Right ventricle myocardium superior (tissue), 1 donor: Measurements from ENCODE around the gene TBC1D8. TPM values are rescaled to one million over a fixed set of nuclear protein-coding genes. Genes with fewer than 3 reads are reported as not detected.
A peak's percentile ranks its signal among the peaks of the same experiment; 100 is the strongest.

ENCODE experiments used
- ATAC-seq: fragments of 200-7000 bp; cut with Tn5 transposase; one replicate; pipeline ENCODE4 v1.9.1; 2020; ENCODE audit warnings: mild to moderate bottlenecking; ENCODE audit not compliant: poor library complexity
- DNase-seq: peaks from one replicate; pipeline ENCODE4 v3.0.0-alpha.2; 2020
- intact Hi-C: fragments of 100-400 bp; cut with DNase I; formaldehyde crosslinking; loops from one replicate; pipeline ENCODE4 v1.11.2; 2022
- total RNA-seq: library from RNA; stranded (reverse); fragmentation: NEBNext Ultra II Directional; extraction: Animal tissue kit (Norgen Biotek cat#: 25700); gene quantifications from one replicate; pipeline ENCODE4 v1.2.1, GENCODE V29; 2021
- donor health status: DM: no; HTN: yes; CAD: no; lungs with severe emphysema.

Gene TBC1D8
- total RNA-seq, 1 donor from 2014 or later: 51.4 TPM

DNA sequence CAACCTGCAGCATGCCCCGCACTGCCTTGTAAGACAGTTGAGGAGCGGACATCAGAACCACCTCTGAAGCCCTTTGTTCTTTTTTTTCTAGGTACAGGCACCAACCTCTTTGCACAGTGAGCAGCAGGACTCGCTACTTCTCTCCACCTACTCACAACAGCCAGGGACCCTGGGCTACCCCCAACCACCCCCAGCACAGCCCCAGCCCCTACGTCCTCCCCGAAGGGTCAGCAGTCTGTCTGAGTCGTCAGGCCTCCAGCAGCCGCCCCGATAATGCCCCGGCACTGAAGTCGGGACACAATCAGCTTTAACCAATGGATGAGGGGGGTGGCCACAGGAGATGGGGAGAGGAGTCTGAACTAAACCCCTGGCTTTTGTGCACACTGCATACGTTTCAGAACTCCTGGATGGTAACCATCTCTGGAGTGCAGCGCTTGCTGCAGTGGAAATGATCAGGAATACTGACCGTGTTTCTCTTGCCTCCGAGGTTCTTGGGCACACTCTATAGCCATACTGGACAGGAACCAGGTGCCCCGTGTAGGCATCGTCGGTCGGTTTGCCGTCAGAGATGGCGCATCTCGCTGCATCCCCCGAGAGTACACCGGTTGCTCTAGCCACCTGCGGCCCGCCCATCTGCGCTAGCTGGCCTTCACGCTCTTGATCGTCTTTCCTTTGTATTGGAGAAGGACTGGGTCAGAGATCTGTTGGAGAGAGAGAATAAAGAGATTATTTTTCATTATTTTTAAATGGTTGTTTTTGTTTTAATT, 155.7 kb downstream of the TBC1D8 start:
- no peak for ATAC-seq
- intact Hi-C loops: no loop called here
- DNase-seq: no peak

DNA sequence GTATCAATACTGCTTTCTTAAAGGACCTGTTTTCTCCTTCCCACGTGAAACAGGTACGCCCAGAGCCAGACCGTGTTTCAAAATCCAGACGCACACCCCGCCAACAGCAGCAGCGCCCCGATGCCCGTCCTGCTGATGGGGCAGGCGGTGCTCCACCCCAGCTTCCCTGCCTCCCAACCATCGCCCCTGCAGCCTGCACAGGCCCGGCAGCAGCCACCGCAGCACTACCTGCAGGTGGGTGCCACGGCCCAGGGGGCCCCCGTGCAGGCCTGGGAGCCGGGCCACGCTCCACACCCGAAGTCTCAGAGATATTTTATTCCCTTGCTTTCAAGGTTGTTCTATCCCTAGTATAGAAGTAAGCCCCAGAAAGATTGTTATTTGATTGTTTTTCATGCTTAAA, 157.9 kb downstream of the TBC1D8 start:
- intact Hi-C loops: no loop called here
- ATAC-seq: no peak
- DNase-seq: no peak

DNA sequence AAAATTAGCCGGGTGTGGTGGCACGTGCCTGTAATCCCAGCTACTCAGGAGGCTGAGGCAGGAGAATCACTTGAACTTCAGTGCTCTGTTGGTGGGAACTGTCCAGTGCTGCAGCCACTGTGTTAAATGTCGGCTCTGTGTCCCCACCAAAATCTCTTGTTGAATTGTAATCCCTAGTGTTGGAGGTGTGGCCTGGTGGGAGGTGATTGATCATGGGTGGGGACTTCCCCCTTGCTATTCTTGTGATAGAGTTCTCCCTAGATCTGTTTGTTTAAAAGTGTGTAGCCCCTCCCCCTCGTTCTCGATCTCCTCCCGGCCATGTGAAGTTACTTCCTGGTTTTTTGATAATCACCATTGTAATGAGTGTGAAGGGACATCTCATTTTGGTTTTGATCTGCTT, 158.9 kb downstream of the TBC1D8 start:
- intact Hi-C loops: no loop called here
- ATAC-seq (no peak), DNase-seq (no peak)

DNA sequence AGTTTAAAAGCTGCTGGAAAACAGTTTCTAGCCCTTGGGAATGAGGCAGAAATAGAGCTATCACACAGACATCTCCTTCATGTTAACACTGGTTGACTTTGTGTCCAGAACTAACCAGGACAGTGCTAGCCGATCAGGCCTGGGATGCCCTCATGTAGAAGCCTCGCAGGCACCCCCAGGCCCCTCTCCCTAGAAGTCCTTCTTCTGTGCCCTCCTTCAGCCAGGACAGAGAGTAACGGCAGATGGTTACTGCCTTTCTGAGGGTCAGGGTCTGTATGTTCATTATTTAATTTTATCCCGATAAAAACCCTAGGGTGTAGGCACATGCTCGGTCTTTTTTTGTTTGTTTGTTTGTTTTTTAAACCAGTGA, 159.8 kb downstream of the TBC1D8 start:
- intact Hi-C loops: no loop called here
- DNase-seq (no peak), ATAC-seq (no peak)

DNA sequence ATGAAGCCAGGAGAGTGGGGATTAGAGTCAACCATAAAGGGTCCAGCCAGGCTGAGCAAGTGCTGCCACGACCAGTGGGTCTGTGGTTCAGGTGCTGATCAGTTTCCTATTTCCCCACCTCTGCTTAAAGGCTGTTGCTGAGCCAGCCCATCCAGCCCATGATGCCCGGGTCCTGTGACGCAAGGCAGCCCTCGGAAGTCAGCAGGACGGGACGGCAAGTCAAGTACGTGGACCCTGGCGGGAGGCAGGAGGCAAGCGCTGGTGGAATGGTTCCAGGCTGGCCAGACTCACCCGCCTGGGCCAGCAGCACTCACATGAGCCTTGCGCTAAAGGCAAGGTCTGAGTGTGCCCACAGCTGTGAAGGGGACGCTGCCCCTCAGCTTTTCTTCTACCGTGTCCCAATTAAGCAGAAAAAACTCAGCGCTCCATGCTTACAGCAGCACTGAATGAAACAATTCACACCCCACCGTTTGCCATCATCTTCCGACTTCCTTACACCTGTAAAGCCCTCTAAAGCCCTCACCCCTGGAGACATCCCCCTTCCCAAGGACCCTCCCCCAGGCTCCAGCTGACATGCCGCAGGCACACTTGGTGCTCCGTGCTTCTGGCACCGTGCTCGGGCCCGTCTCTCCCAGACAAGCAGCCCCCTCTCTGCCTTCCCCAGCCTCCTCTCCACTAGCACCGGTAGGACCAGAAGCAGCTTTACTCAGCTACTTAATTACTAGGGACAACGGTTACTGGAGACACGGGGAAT, 160.4 kb downstream of the TBC1D8 start:
- DNase-seq (no peak), ATAC-seq (no peak)
- intact Hi-C loops: no loop called here

DNA sequence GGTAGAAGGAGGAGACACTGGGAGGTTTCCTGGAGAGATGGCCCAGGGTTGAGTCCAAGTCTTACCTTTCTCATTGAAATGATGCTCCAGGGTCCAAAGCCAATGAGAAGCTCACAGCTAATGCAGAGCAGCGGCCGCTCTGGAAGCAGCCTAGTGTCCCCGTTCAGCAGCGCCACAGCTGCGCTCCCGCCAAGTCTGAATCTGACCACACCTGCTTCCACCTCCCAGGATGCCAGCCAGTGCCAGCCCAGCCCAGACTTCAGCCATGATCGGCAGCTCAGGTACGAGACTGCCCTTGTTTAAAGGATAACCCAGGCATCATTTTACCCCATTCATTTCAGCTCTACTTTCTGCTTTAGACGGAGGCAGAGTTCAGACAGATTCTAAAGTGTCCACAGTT, 161.0 kb downstream of the TBC1D8 start:
- intact Hi-C loops: no loop called here
- ATAC-seq (no peak), DNase-seq (no peak)

DNA sequence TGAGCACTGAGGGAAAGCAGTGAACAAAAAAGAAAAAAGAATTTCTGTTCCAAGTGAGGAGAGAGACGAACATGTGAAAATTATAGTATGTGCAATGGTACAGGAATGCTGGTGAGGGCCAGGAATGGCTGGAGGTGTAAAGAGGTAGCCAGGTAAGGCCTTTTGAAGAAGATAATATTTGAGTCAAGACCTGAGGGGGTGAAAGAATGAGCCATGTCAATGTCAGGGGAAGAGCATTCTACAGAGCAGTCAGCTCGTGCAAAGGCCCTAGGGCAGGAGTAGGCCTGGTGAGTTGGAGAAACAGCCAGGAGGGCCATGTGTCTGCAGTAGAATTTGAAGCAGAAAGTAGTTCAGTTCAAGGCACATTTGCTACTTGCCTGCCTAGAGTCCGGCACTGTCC, 161.5 kb downstream of the TBC1D8 start:
- ATAC-seq: no peak
- intact Hi-C loops: loop anchor here (5.0 to 10.0 kb wide), 2 partner anchors 165 to 382 kb away; partner anchors contain the start of gene NPAS2
- no peak for DNase-seq

DNA sequence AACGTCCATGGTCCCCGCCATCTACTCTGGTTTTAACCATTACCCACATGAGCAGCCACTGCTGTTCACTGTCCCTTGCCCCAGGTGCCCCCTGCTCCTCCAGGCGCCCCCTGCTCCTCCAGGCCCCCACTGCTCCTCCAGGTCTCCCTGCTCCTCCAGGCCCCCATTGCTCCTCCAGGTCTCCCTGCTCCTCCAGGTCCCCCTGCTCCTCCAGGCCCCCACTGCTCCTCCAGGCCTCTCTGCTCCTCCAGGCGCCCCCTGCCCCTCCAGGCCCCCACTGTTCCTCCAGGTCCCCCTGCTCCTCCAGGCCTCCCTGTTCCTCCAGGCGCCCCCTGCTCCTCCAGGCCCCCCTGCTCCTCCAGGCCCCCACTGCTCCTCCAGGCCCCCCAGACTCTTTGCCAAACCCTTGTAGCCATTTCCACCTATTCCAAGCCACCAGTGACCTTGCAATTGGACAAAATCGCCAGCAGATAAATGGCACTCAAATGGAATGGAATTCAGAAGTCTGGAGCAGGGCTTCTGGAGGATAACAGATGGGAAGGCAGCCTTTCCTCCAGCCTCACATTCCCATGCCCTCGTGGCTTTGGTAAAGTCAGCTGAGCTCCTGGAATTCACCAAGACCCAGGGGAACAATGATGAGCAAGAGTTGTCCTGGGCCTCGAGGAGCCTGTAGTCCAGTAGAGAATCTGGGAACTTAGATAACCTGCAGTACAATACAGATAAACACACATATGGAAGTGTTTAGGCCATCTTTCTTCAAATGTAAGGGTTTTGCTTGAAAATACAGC, 162.4 kb downstream of the TBC1D8 start:
- intact Hi-C loops: loop anchor here (5.0 to 10.0 kb wide), 2 partner anchors 164 to 382 kb away; partner anchors contain the start of gene NPAS2

DNA sequence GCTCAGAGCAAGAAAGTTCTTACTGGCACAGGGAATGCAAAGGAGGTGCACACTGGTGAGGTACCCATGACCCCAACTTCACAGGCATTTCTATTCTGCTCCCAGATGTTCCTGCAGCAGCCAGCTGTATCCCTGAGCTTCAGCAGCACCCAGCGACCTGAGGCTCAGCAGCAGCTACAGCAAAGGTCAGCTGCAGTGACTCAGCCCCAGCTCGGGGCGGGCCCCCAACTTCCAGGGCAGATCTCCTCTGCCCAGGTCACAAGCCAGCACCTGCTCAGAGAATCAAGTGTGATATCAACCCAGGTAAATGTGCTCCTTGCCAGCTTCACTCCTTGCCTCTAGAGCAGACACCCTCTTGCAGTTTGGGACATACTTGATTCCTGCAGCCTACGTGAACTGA, 163.2 kb downstream of the TBC1D8 start:
- DNase-seq (no peak), ATAC-seq (no peak)
- intact Hi-C loops: loop anchor here (5.0 to 10.0 kb wide), 2 partner anchors 163 to 381 kb away; partner anchors contain the start of gene NPAS2

More for the DNA sequence above, 162.4 kb downstream of the TBC1D8 start:
- no peak for ATAC-seq
- no peak for DNase-seq

DNA sequence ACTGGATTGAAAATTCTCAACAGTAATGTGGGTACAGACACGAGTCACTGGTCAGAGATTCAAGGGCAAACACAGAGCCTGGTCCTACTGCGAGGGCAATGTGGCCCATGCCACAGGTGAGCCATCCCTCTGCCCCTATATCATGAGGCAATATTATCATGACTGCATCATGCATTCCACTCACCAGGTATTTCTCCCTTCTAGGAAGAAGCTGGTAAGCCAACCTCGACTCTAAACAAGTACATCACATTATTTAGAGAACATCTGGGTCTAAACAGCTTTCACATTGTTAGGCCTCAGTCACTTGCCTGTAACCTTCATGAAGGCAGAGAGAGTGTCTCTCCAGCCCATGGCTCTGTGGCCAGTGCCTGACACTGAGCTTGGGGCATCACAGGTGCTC, 163.6 kb downstream of the TBC1D8 start:
- intact Hi-C loops: loop anchor here (5.0 to 10.0 kb wide), 2 partner anchors 163 to 380 kb away; partner anchors contain the start of gene NPAS2
- ATAC-seq: no peak
- no peak for DNase-seq

DNA sequence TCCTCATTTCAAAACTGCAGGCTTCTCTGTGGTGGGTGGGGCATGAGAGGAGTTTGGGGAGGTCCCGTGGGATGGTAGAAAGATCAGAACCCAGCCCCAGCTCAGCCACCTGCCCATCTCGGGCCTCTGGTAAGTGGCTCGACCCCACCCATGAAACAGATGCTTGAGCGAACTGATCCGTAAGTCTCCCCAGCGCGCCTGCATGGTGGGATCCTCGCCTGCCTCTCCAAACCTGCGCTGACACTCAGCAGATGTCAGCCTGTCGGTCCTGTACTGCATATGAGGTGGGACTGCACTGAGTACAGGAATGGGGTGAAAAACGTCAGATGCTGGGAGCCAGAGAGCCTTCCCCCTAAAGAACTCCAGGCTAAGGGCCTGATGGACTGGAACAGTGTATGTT, 165.0 kb downstream of the TBC1D8 start:
- no peak for ATAC-seq
- intact Hi-C loops: loop anchor here (5.0 to 10.0 kb wide), 2 partner anchors 161 to 379 kb away; partner anchors contain the start of gene NPAS2
- DNase-seq: no peak

DNA sequence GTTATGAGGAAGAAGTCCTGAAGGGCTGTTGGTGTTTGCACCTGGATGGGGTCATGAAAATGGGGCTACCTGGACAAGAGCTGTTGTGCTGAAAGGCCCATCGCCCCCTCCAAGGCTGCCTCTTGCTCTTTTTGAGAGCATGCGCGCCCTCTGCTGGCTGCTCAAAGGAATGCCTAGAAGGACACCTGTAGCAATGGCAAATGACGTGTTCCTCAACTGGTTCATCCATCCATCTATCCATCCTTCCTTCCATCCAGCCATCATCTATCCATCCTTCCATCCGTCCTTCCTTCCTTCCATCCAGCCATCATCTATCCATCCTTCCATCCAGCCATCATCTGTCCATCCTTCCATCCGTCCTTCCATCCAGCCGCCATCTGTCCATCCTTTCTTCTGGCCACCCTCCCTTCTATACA, 166.3 kb downstream of the TBC1D8 start:
- peak; percentile 86 for ATAC-seq
- DNase-seq: peak; percentile 88
- intact Hi-C loops: loop anchor here (5.0 to 10.0 kb wide), 2 partner anchors 160 to 378 kb away; partner anchors contain the start of gene NPAS2

DNA sequence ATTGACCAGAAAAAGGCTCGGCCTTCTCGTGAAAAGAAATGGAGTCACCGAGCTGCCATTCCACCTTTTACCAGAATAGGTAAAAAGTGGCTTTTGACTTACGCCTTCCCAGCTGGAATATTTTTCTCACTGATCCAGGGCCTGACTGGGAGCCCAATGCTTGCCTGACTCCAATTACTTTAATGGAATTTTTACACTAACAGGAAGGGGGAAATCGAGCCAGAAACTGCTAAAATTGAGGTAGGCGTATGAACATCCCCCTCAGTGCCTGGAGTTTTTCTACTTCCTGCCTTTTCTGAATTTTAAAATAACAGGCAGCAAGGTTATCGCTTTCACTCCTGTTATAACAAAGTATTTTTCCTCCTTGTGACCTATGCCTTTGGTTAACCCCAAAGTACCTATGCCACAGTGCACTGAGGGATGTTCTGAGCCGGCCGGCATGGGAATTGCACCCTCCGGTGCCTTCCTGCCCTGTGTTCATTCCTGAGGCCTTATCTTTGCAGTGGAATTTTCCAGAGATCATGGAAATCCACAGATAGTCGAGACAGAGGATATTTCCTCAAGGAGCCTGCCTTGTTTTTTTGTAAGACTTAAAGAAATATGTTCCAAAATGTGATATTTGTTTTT, 167.4 kb downstream of the TBC1D8 start:
- DNase-seq (no peak), ATAC-seq (no peak)
- intact Hi-C loops: loop anchor here (2.0 to 10.0 kb wide), 2 partner anchors 159 to 253 kb away; partner anchors contain the start of gene NPAS2

DNA sequence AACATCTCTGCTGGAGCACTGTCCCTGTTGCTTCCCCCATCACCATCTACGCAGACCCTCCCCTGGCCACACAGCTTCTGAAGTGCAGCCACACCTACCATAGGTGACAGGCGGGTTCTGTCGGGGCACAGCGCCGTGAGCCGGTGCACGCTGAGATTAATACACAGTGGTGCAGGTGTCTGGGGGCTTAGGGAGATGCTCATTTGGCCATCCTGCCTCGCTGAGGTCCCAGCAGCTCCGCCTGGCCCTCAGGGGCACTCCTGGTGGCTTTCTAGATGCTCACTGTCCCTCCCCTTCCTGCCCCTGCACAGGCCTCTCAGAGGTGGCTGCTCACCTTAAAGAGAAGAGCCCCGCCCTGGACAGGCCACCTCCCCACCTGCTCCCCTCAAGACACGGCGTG, 168.0 kb downstream of the TBC1D8 start:
- DNase-seq: no peak
- intact Hi-C loops: loop anchor here (2.0 to 10.0 kb wide), 2 partner anchors 158 to 252 kb away; partner anchors contain the start of gene NPAS2
- ATAC-seq: no peak

DNA sequence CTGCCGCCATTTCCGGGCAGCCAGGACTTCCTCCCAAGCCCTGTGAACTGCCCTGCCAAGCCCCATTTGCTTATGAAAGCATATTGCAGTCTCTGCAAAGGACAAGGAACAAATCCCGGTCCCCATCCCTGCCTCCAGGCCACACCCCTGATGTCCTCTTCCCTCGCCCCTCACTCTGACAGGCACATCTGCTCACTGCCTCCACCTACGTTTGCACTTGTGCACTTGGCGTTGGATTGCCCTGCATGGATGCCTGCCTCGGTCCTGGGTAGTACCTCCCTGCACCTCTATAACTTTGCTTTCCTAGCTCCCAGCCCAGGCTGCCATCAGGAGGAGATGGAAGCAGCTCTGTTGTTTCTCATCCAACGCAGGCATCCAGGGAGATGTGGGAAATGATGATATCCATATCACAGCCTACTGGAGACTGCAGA, 168.7 kb downstream of the TBC1D8 start:
- intact Hi-C loops: loop anchor here (2.0 to 10.0 kb wide), 2 partner anchors 158 to 252 kb away; partner anchors contain the start of gene NPAS2
- ATAC-seq: no peak
- DNase-seq: no peak

DNA sequence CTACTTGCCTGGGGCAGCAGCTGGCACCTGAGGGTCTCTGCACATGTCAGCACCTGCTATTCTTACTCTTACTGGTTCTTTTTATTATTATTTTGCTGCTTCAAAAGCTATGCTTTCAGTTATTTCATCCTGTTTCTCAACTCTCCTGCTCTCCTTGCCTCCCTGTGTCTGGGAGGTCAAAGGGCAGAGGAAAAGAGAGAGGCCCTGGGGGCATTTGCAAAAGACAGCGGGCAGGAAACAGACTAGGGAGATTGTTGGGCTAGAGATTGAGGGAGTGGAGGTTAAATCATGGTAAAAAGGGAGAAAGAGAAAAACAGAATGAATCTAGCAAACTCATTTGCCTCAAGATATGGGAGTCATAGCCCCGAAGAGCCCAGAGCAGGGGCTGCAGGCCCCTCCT, 170.2 kb downstream of the TBC1D8 start:
- ATAC-seq (no peak), DNase-seq (no peak)
- intact Hi-C loops: loop anchor here (10.0 kb wide), 1 partner anchor 156 kb away; the partner anchor contains the start of gene NPAS2

DNA sequence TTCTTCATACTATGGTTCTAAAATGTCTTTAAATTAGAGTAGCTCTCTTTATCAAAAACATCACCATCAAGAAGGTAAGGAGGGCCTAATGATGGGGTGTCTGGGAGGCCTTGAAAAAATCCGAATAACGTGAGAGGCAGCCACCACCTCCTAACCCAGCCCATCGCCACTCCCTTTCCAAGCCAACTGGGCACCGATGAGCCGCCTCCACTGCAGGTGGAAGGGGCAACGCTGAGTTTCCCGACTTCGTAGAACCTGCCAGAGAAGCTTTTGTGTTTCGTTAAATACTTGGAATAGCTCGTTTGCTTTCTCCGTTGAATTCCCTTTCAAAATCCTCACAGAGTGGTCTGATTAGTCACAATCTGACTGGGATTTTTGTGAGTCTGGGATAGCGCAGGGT, 171.1 kb downstream of the TBC1D8 start:
- intact Hi-C loops: loop anchor here (10.0 kb wide), 1 partner anchor 155 kb away; the partner anchor contains the start of gene NPAS2
- ATAC-seq: no peak

DNA sequence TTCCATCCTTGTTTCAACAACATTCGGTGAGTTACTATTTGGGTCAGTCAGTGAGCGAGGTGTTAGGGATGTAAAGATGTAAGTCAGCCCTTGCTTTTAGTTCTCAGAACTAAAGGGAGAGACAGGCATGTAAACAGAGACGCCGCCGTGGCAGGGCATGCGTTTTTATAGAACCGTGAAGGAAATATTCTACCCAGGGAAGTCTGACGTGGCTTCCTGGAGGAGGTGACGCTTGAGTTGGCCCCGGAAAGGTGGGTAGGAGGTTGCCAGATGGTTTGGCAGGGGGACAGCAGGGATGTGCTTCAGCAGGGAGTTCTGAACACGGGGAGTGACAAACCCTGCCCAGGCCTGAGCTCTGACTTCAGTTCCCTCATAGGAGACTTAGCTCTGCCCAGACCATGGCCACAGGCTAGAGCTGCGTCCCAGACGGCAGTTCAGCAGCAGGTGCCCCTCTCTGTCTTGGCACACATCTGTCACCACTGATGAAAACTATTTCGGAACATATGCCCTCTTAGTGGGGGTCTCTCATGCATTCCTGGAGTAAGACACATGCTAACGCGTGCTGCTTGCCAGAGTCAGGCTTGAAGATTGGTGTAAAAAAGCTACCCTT, 172.5 kb downstream of the TBC1D8 start:
- no peak for ATAC-seq
- DNase-seq: no peak
- intact Hi-C loops: no loop called here

More for the DNA sequence above, 171.1 kb downstream of the TBC1D8 start:
- no peak for DNase-seq
